Colonic mucosa (tissue), 4 donors: Measurements from ENCODE around the gene OTOP3. TPM values are rescaled to one million over a fixed set of nuclear protein-coding genes. Genes with fewer than 3 reads are reported as not detected.

Experiments
- DNase-seq: peaks from one replicate; pipeline ENCODE4 v3.0.0-alpha.2; 2020
- H3K27ac ChIP-seq: fragments of 200-600 bp; one replicate; pipeline ENCODE4 v1.8.0; 2021
- H3K27me3 ChIP-seq: fragments of 200-600 bp; one replicate; pipeline ENCODE4 v1.8.0; 2021
- H3K36me3 ChIP-seq: fragments of 200-600 bp; one replicate; pipeline ENCODE4 v1.8.0; 2021
- H3K4me1 ChIP-seq: fragments of 200-600 bp; one replicate; pipeline ENCODE4 v1.8.0; 2021; ENCODE audit warnings: mild to moderate bottlenecking
- H3K4me3 ChIP-seq: fragments of 200-600 bp; one replicate; pipeline ENCODE4 v1.8.0; 2021
- H3K9ac ChIP-seq, 2 donors: one replicate each; pipeline ENCODE4 v1.7.0; 2013; ENCODE audit warnings: control low read depth in 2 of 2, low read depth in 2 of 2, low read length in 2 of 2
- H3K9me3 ChIP-seq: fragments of 200-600 bp; one replicate; pipeline ENCODE4 v1.8.0; 2021
- intact Hi-C: fragments of 100-400 bp; cut with DNase I; formaldehyde crosslinking; loops from one replicate; pipeline ENCODE4 v1.14.1; 2022
- total RNA-seq, 2 donors: library from RNA; stranded (reverse); fragmentation: NEBNext Ultra II Directional in 1 of 2; extraction: Animal tissue kit (Norgen Biotek cat#: 25700) in 1 of 2; gene quantifications; one replicate each; pipeline ENCODE4 v1.2.1, GENCODE V29; 2021
- TF ChIP-seq, protein P1 (sequence below): fragments of 200-600 bp; IDR thresholded peaks from one replicate; pipeline ENCODE4 v1.8.0; 2022; ENCODE audit warnings: antibody characterized with exemption, mild to moderate bottlenecking
- donor health status: healthy.
- donor health status: DM: no; HTN: no; CAD: no.
- donor health status: DM: no; HTN: no; CAD: no.

The OTOP3 gene
- total RNA-seq, 2 donors from 2014 or later: 0.40 TPM; not detected in 1

DNA sequence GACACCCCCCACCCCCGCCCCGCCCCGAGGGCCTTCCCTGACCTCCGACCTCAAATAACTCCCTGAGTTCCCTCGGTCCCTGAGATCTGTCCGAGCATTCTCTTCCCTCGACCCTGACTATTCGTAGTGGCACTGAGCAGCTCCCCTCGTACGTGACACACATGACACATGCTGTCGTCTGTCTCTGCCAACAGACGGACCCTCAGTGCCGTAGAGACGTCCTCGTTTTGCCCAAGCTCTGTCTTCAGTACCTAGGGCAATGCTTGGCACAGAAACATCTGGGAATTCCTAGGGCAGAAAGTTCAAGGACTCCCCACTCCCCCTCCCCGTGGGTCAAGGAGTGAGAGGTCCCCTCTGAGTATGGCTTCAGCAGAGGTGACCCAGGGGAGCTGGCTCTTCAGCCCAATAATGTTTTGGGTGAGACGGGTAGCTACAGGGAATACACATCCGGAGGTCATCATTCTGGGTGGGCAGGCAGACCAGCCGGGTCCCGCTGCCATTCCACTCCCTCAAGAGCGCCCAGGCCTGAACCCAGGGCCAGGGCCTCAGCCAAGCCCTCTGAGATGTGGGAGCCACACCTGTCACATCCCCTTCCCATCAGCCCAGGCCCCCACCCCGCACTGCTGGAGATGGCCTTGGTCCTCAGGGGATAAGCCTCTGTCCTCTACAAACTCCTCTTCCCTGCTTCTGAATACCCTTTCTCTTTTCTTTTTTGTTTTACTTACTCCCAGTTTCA, 41.6 kb upstream of the OTOP3 start:
- DNase-seq: no peak
- intact Hi-C loops: no loop called here
- H3K4me3 ChIP-seq: peak overlapping the region; percentile 23
- H3K4me1 ChIP-seq: peaks cover 4% of the 10 kb centered on the region
- TF ChIP-seq, protein P1, sequence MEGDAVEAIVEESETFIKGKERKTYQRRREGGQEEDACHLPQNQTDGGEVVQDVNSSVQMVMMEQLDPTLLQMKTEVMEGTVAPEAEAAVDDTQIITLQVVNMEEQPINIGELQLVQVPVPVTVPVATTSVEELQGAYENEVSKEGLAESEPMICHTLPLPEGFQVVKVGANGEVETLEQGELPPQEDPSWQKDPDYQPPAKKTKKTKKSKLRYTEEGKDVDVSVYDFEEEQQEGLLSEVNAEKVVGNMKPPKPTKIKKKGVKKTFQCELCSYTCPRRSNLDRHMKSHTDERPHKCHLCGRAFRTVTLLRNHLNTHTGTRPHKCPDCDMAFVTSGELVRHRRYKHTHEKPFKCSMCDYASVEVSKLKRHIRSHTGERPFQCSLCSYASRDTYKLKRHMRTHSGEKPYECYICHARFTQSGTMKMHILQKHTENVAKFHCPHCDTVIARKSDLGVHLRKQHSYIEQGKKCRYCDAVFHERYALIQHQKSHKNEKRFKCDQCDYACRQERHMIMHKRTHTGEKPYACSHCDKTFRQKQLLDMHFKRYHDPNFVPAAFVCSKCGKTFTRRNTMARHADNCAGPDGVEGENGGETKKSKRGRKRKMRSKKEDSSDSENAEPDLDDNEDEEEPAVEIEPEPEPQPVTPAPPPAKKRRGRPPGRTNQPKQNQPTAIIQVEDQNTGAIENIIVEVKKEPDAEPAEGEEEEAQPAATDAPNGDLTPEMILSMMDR: no peak
- no peaks in the 10 kb centered on the region for H3K9me3 ChIP-seq
- no peak overlapping the region for H3K27ac ChIP-seq
- peaks cover 32% of the 10 kb centered on the region for H3K27me3 ChIP-seq
- no peak overlapping the region for H3K9ac ChIP-seq
- H3K36me3 ChIP-seq: no peaks in the 10 kb centered on the region

DNA sequence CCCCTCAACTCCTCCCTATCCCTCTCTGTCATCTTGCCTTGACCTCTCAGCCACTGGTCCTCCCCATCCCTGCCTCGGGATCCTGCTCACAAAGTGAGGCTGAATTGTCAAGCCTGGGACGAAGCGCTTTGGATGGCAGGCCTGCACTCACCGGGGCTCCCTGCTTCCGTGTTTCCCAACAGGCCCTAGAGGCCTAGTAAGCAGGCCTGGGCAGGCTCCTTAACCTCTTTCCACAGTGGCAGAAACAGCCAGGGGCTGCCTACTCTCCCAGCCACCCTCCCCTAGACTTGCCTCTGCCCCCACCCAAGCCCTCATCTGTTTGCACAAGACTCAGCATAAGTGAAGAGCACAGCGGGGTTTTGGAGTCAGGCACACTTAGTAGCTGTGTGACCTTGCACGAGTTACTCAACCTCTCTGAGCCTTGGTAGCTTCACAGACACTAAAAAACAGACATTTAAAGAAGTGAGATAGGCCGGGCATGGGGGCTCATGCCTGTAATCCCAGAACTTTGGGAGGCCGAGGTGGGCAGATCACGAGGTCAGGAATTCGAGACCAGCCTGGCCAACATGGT, 37.2 kb upstream of the OTOP3 start:
- H3K27me3 ChIP-seq: peaks cover 17% of the 10 kb centered on the region
- TF ChIP-seq, protein P1: no peak
- DNase-seq: no peak
- no peak overlapping the region for H3K9ac ChIP-seq
- no peaks in the 10 kb centered on the region for H3K36me3 ChIP-seq
- no peak overlapping the region for H3K4me3 ChIP-seq
- intact Hi-C loops: no loop called here
- no peaks in the 10 kb centered on the region for H3K9me3 ChIP-seq
- H3K27ac ChIP-seq: no peak overlapping the region
- peaks cover 2% of the 10 kb centered on the region for H3K4me1 ChIP-seq

DNA sequence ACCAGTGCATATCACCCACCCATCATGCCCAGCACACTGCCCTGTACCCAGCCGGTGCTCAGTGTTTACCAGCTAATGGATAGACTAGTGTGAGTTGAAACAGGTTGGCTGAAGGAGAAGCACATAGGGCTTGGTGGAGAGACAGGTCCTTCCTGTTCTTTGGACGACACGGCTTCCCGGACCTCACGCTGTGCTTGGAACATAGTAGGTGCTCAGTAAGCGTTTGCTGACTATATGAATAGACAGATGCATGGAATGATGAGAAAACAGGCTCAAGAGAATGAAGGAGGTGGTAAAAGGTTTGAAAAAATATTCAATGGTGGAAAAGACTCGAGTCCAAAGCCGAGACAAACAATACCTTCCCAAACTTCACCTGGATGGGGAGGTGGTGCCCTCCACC, 35.5 kb upstream of the OTOP3 start:
- H3K36me3 ChIP-seq: no peaks in the 10 kb centered on the region
- H3K9me3 ChIP-seq: no peaks in the 10 kb centered on the region
- TF ChIP-seq, protein P1: no peak
- H3K4me3 ChIP-seq: no peak overlapping the region
- DNase-seq: no peak
- H3K4me1 ChIP-seq: no peaks in the 10 kb centered on the region
- H3K27ac ChIP-seq: no peak overlapping the region
- intact Hi-C loops: no loop called here
- H3K9ac ChIP-seq: no peak overlapping the region
- peaks cover 2% of the 10 kb centered on the region for H3K27me3 ChIP-seq

DNA sequence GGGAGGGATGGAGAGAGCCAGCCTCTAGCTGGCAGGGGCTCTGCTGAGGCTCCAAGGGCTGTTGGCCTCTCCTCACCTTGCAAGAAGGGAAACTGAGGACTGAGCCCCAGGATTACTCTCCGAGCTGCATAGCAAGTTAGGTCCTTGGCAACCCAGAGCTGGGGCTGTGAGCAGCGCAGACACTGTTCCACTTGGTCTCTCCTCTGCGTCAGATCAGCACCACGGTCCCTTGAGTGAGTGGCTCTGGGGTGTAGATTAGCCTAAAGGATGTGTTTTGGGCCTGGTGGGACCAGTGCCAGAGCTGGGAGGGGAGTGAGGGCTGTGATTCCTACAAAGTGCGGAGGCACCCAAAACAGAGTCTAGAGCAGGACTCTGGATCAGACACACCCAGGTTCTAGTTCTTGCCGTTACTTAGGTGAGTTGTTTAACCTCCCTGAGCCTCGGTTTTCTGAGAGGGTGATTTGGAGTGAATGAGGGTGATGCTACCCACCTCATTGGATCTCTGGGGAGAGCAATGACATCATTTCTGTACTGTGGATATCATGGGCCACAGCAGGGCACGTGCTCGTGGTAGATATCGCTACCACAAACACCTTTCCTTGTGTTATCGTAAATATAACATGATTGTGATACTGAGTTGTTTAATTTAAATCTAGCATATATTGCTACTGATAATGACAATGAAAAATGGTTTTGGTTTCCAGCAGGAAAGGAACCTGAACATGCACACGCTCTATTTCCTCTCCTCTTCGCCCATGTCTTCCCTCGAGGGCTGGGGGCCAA, 34.2 kb upstream of the OTOP3 start:
- intact Hi-C loops: no loop called here
- no peak for DNase-seq
- TF ChIP-seq, protein P1: no peak
- Histone ChIP-seq H3K27me3 (no peaks in the 10 kb centered on the region), H3K36me3 (no peaks in the 10 kb centered on the region), H3K4me3 (no peak overlapping the region), H3K9me3 (no peaks in the 10 kb centered on the region), H3K9ac (no peak overlapping the region), H3K27ac (no peak overlapping the region), H3K4me1 (no peaks in the 10 kb centered on the region)

DNA sequence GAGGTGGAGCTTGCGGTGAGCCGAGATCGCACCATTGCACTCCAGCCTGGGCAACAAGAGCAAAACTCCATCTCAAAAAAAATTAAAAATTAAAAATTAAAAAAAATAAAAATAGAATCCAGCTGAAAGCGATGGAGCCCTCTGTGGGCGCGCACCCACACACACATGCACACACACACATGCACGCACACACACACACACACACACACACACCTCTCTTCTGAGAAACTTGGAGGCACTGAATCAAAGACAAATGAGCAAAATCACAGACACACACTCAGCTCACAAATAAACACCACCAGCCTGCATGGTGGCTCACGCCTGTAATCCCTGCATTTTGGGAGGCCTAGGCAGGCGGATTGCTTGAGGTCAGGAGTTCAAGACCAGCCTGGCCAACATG, 32.7 kb upstream of the OTOP3 start:
- no peaks in the 10 kb centered on the region for H3K36me3 ChIP-seq
- intact Hi-C loops: no loop called here
- TF ChIP-seq, protein P1: no peak
- no peak overlapping the region for H3K9ac ChIP-seq
- no peaks in the 10 kb centered on the region for H3K4me1 ChIP-seq
- H3K27me3 ChIP-seq: no peaks in the 10 kb centered on the region
- H3K9me3 ChIP-seq: no peaks in the 10 kb centered on the region
- H3K4me3 ChIP-seq: no peak overlapping the region
- DNase-seq: no peak
- H3K27ac ChIP-seq: no peak overlapping the region
